ENCODE results near the gene BAG1.

DNA sequence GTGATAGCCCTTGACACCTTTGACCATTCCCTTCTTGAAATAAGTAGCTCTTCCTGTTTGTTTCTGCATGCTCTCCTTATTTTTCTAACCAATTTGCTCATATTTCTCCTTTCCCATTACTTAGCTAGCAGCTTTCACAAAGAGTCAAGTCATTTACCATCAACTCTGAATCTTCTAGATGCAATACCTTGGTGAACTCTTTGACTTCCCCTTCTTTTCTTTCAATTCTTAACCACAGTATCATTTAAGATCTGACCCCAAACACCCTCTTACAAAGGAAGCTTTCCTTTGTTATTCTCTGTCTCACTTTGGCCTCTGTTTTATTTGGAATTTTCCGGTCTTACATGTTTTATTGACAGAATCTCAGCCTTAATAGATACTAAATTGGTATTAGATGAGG, 39.9 kb upstream of the BAG1 start:
- TF ChIP-seq CTCF (conservative IDR thresholded peaks at IDR 0.05; ENCODE audit: low read depth, low read length), result no peak
- TF ChIP-seq EZH2 (IDR thresholded peaks at IDR 0.05; ENCODE audit: borderline replicate concordance, low read depth, low read length, poor library complexity, severe bottlenecking), result no peak
